ENCODE measurements around the gene CUL1. TPM values are rescaled to one million over a fixed set of nuclear protein-coding genes. Genes with fewer than 3 reads are reported as not detected.

Gene CUL1
- total RNA-seq, 6 experiments from 2014 or later, result 42.9 to 50.9 (median 49.2) TPM

DNA sequence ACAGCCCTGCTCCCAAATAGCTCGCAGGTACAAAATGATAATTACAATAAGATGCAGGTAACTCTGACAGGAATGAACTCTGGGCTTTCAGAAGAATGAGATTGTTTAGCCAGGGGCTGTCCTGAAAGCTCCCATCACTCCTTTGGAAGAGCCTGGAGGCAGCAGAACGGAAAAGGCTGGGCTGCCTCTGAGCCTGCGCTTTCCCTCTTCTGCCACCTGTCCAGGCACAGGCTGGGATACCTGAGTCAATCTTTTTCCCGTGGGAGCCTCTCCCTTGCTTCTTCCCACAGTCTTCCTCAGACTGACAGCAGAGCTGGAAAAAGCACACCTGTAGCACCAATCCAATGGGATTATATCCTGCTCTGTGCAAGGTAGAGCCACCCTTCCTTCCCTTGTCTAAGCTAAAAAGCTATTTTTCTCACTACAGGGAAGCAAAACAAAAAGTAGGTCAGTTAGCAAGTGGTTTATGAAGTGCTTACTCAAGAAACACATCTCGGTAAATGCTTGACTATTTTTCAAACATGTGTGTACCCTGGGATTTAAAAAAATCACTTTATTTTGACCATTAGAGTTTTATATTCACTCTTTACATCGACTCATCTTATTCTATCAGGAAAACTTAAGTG, 12.3 kb upstream of the CUL1 start:
- no peaks in the 10 kb centered on the region; the same call in none of the 2 replicates for H3K27me3 Mint-ChIP-seq (ENCODE audit: insufficient read depth)
- no peak for DNase-seq
- 0 out of 2 replicates have a peak, but pooled peaks cover 7% of the 10 kb centered on the region for H3K36me3 Mint-ChIP-seq (ENCODE audit: low read depth)
- peaks cover 6% of the 10 kb centered on the region; the same call in 1 of the 2 replicates for H3K4me1 Mint-ChIP-seq (ENCODE audit: low read depth)
- peaks cover 7% of the 10 kb centered on the region for H3K9me3 Mint-ChIP-seq
- H3K27ac Mint-ChIP-seq, result no peak overlapping the region
- H3K4me3 Mint-ChIP-seq, result no peak overlapping the region
- TF ChIP-seq, protein P1, sequence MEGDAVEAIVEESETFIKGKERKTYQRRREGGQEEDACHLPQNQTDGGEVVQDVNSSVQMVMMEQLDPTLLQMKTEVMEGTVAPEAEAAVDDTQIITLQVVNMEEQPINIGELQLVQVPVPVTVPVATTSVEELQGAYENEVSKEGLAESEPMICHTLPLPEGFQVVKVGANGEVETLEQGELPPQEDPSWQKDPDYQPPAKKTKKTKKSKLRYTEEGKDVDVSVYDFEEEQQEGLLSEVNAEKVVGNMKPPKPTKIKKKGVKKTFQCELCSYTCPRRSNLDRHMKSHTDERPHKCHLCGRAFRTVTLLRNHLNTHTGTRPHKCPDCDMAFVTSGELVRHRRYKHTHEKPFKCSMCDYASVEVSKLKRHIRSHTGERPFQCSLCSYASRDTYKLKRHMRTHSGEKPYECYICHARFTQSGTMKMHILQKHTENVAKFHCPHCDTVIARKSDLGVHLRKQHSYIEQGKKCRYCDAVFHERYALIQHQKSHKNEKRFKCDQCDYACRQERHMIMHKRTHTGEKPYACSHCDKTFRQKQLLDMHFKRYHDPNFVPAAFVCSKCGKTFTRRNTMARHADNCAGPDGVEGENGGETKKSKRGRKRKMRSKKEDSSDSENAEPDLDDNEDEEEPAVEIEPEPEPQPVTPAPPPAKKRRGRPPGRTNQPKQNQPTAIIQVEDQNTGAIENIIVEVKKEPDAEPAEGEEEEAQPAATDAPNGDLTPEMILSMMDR (IDR thresholded peaks at IDR 0.05), result no peak

DNA sequence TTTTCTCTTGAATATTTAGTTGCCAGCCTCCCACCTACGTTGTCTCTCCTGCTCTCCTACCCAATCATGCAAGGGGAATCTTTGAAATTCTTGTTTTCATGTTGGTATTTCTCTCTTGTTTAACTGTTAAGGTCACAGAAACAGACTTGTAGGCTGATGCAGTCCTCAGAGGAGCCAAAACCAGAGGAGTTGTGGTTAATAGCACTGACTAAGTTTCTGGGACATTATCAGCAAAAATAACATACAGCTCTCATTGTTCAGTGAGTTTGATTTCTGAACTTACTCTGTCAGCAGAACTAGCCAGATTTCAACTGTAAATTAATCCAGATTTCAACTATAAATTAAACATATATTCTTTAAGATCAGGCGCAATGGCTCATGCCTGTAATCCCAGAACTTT, 11.1 kb upstream of the CUL1 start:
- Mint-ChIP-seq H3K4me1 (ENCODE audit: low read depth) (peaks cover 6% of the 10 kb centered on the region; the same call in 1 of the 2 replicates), H3K9me3 (no peaks in the 10 kb centered on the region), H3K27me3 (ENCODE audit: insufficient read depth) (no peaks in the 10 kb centered on the region; the same call in none of the 2 replicates), H3K4me3 (no peak overlapping the region), H3K36me3 (ENCODE audit: low read depth) (no peaks in the 10 kb centered on the region), H3K27ac (no peak overlapping the region)
- no peak for DNase-seq
- TF ChIP-seq, protein P1 (IDR thresholded peaks at IDR 0.05), result no peak

DNA sequence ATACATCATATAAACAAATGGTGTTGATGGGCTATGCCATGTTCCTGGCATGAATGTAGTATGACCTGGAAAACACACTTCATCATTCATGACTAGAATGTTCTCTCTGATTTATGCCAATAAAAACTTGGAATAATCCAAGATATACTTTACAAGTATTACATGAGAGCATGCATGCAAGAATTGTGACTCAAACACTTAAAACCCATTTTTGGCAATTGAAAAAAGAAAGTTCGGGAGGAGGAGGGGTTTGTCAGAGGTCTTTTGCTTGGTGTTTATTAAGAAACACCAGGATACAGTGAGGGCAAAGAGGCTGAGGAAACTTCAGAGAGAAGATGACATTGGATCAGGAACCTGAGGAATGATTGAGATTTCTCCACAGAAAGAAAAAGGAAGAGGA, 10.2 kb upstream of the CUL1 start:
- Mint-ChIP-seq H3K27ac (no peak overlapping the region), H3K27me3 (ENCODE audit: insufficient read depth) (no peaks in the 10 kb centered on the region; the same call in none of the 2 replicates), H3K4me1 (ENCODE audit: low read depth) (peaks cover 6% of the 10 kb centered on the region; the same call in 1 of the 2 replicates), H3K9me3 (no peaks in the 10 kb centered on the region), H3K36me3 (ENCODE audit: low read depth) (no peaks in the 10 kb centered on the region), H3K4me3 (no peak overlapping the region)
- TF ChIP-seq, protein P1 (IDR thresholded peaks at IDR 0.05), result no peak
- no peak for DNase-seq

GRCh38 chr7:148693651-148694050, 5.1 kb upstream of the CUL1 start:
- TF ChIP-seq, protein P1 (IDR thresholded peaks at IDR 0.05), result no peak
- Mint-ChIP-seq H3K36me3 (ENCODE audit: low read depth) (no peaks in the 10 kb centered on the region), H3K4me3 (no peak overlapping the region), H3K4me1 (ENCODE audit: low read depth) (peaks cover 24% of the 10 kb centered on the region), H3K9me3 (no peaks in the 10 kb centered on the region), H3K27ac (no peak overlapping the region), H3K27me3 (ENCODE audit: insufficient read depth) (no peaks in the 10 kb centered on the region; the same call in 1 of the 2 replicates)
- no peak for DNase-seq

DNA sequence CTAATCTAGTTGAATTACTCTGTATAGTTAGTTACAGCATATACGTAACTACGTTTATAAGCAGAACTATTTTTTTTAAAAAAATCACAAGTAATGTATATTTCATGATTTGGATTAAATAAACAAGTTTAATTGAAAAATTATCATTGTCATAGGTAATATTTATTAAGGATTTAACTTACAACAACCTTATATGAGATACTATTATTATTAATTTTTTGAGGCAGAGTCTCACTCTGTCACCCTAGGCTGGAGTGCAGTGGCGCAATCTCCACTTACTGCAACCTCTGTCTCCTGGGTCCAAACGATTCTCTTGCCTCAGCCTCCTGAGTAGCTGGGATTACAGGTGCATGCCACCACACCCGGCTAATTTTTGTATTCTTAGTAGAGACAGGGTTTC, 4.1 kb upstream of the CUL1 start:
- Mint-ChIP-seq H3K27ac (no peak overlapping the region), H3K36me3 (ENCODE audit: low read depth) (no peaks in the 10 kb centered on the region), H3K4me3 (no peak overlapping the region), H3K27me3 (ENCODE audit: insufficient read depth) (no peaks in the 10 kb centered on the region; the same call in 1 of the 2 replicates), H3K4me1 (ENCODE audit: low read depth) (peaks cover 20% of the 10 kb centered on the region), H3K9me3 (no peaks in the 10 kb centered on the region)
- TF ChIP-seq, protein P1 (IDR thresholded peaks at IDR 0.05), result no peak
- no peak for DNase-seq
